ENCODE data around the gene ULK4. TPM values are rescaled to one million over a fixed set of nuclear protein-coding genes. Genes with fewer than 3 reads are reported as not detected.

ULK4 gene
- total RNA-seq, 1 experiment from 2014 or later, result 6.3 TPM

GRCh38 chr3:41202075-41202833 lies 759.6 kb downstream of the ULK4 start:
- no peaks in the 10 kb centered on the region for H3K9me2 ChIP-seq (ENCODE audit: insufficient read depth)
- no peaks in the 10 kb centered on the region for H3K27me3 ChIP-seq (ENCODE audit: insufficient read depth, low read length)
- no TSS peak for BruUV-seq (replicated peaks)
- CTCF ChIA-PET, result no interaction called here
- no peaks in the 10 kb centered on the region for H3K36me3 ChIP-seq (ENCODE audit: control insufficient read depth in 1 of 2, insufficient read depth in 2 of 2, low read length in 2 of 2)
- no peak for DNase-seq (ENCODE audit: low read depth, low spot score)
- H2AFZ ChIP-seq (ENCODE audit: low read depth, low read length, poor library complexity, severe bottlenecking), result no peak overlapping the region
- intact Hi-C loops (cut with micrococcal nuclease), result loop anchor here (5.0 to 10.0 kb wide), 2 partner anchors 620 to 877 kb away; no protein-coding TSS in a partner anchor
- no peak overlapping the region for H3K4me3 ChIP-seq (replicated peaks in 1 of 2; ENCODE audit: low read depth in 1 of 2, low read length in 2 of 2)
- H3K9me3 ChIP-seq (ENCODE audit: control insufficient read depth in 1 of 2, insufficient read depth in 1 of 2, low read depth in 1 of 2, low read length in 2 of 2), result no peaks in the 10 kb centered on the region
- RAD21 ChIA-PET (ENCODE audit: low non-redundant PET in 1 of 2, low total read pairs in 2 of 2, uncharacterized antibody in 2 of 2, unreplicated experiment in 2 of 2), result no interaction called here
- TF ChIP-seq SP1 (IDR thresholded peaks at IDR 0.05; ENCODE audit: low read depth), result no peak
- TF ChIP-seq ZNF274 (IDR thresholded peaks at IDR 0.05; ENCODE audit: low read depth, low read length), result no peak
- no peak for TF ChIP-seq MAX (IDR thresholded peaks at IDR 0.05)
- no peak for TF ChIP-seq SIN3A (IDR thresholded peaks at IDR 0.05; ENCODE audit: low read depth)
- no peak for TF ChIP-seq EGR1 (IDR thresholded peaks at IDR 0.05; ENCODE audit: low read depth)
- no peak for TF ChIP-seq RAD21 (IDR thresholded peaks at IDR 0.05; ENCODE audit: low read depth)
- no peak for TF ChIP-seq ELF1 (IDR thresholded peaks at IDR 0.05; ENCODE audit: borderline replicate concordance, low read depth)
- no peak for TF ChIP-seq CBX3 (IDR thresholded peaks at IDR 0.05; ENCODE audit: low read depth)
- TF ChIP-seq JUND (IDR thresholded peaks at IDR 0.05), result no peak
- TF ChIP-seq SRF (IDR thresholded peaks at IDR 0.05; ENCODE audit: low read depth), result no peak
- TF ChIP-seq REST (IDR thresholded peaks at IDR 0.05; ENCODE audit: low read depth), result no peak
- TF ChIP-seq ZFX (IDR thresholded peaks at IDR 0.05), result no peak
- no peak for TF ChIP-seq EZH2phosphoT487 (IDR thresholded peaks at IDR 0.05; ENCODE audit: borderline replicate concordance)
- TF ChIP-seq YY1 (IDR thresholded peaks at IDR 0.05; ENCODE audit: extremely low read depth, insufficient replicate concordance, low read depth, low read length), result no peak
- no peak for TF ChIP-seq ZBTB33 (IDR thresholded peaks at IDR 0.05; ENCODE audit: extremely low read depth, insufficient replicate concordance, low read length)
- TF ChIP-seq FOSL1 (IDR thresholded peaks at IDR 0.05; ENCODE audit: low read depth), result no peak
- POLR2A ChIA-PET, result interaction anchor here (2.0 kb wide), 1 partner anchor 12 kb away, joined by 6 read pairs; no protein-coding TSS in a partner anchor
- H3K27ac ChIP-seq (ENCODE audit: low read depth, low read length), result no peak overlapping the region
- ATAC-seq, result no peak
- H3K4me2 ChIP-seq (ENCODE audit: low read length), result peak overlapping the region; percentile 6; the same call in 1 of the 2 replicates
- H3K4me1 ChIP-seq (ENCODE audit: control insufficient read depth in 1 of 2, insufficient read depth in 2 of 2, low read length in 2 of 2), result peaks cover 20 to 32% of the 10 kb centered on the region in 2 experiments
- peaks cover 56% of the 10 kb centered on the region for H4K20me1 ChIP-seq (ENCODE audit: insufficient read depth)
- H3K9ac ChIP-seq (ENCODE audit: low read length), result no peak overlapping the region
- H3K79me2 ChIP-seq (ENCODE audit: insufficient read depth, low read length), result peaks cover 78% of the 10 kb centered on the region
